WTC11 (cell line): ENCODE results near the gene RAMP3. TPM values are rescaled to one million over a fixed set of nuclear protein-coding genes. Genes with fewer than 3 reads are reported as not detected.

ENCODE experiments used
- ATAC-seq: fragments of 200-7000 bp; cut with Tn5 transposase; 2 replicates; pipeline ENCODE4 v1.10.0; 2021; ENCODE audit warnings: mild to moderate bottlenecking, moderate library complexity
- CTCF ChIA-PET: fragments of 300-600 bp; sonication (Branson Sonifier 250); formaldehyde crosslinking; loops from one replicate; lab custom pipeline; 2021; ENCODE audit warnings: antibody characterized with exemption; lab: Charles Lee
- POLR2A ChIA-PET: fragments of 350-600 bp; sonication (Branson Sonifier 250); formaldehyde crosslinking; loops from one replicate; lab custom pipeline; 2021; ENCODE audit warnings: antibody characterized with exemption; lab: Charles Lee
- DNase-seq: peaks from one replicate; pipeline ENCODE4 v3.0.0; 2021; ENCODE audit warnings: low spot score
- H3K27ac Mint-ChIP-seq: 2 replicates; pipeline ENCODE4 v1.8.0; 2021; ENCODE audit warnings: mixed read lengths
- H3K27me3 Mint-ChIP-seq: 2 replicates; pipeline ENCODE4 v1.8.0; 2021; ENCODE audit warnings: low read depth, mild to moderate bottlenecking, moderate library complexity, mixed read lengths
- H3K36me3 Mint-ChIP-seq: 2 replicates; pipeline ENCODE4 v1.8.0; 2021; ENCODE audit warnings: mixed read lengths
- H3K4me1 Mint-ChIP-seq: 2 replicates; pipeline ENCODE4 v1.8.0; 2022; ENCODE audit warnings: mixed read lengths
- H3K4me3 Mint-ChIP-seq: 2 replicates; pipeline ENCODE4 v1.8.0; 2021; ENCODE audit warnings: mild to moderate bottlenecking, moderate library complexity, mixed read lengths
- H3K9me3 Mint-ChIP-seq: 2 replicates; pipeline ENCODE4 v1.8.0; 2021; ENCODE audit warnings: mixed read lengths
- CBFB ChIP-seq: sonication (generic); formaldehyde crosslinking; IDR thresholded peaks from 2 replicates; pipeline ENCODE4 v1.8.1; 2022; ENCODE audit warnings: mild to moderate bottlenecking, low read depth, missing genetic modification reagents
- CREB1 ChIP-seq: sonication (generic); formaldehyde crosslinking; IDR thresholded peaks from 2 replicates; pipeline ENCODE4 v1.8.0; 2023; ENCODE audit warnings: mild to moderate bottlenecking, missing genetic modification reagents
- ELF4 ChIP-seq: sonication (generic); formaldehyde crosslinking; IDR thresholded peaks from 2 replicates; pipeline ENCODE4 v1.8.1; 2022; ENCODE audit warnings: low read depth, mild to moderate bottlenecking, moderate library complexity, missing genetic modification reagents
- GABPB1 ChIP-seq: sonication (generic); formaldehyde crosslinking; IDR thresholded peaks from 2 replicates; pipeline ENCODE4 v1.8.1; 2023; ENCODE audit warnings: mild to moderate bottlenecking, missing genetic modification reagents
- KAT7 ChIP-seq: sonication (generic); formaldehyde crosslinking; IDR thresholded peaks from 2 replicates; pipeline ENCODE4 v1.8.1; 2023; ENCODE audit warnings: missing genetic modification reagents, mild to moderate bottlenecking, borderline replicate concordance
- MXD4 ChIP-seq: fragments of 250-450 bp; sonication (Bioruptor Pico); IDR thresholded peaks from 2 replicates; pipeline ENCODE4 v1.8.0; 2021; ENCODE audit warnings: mild to moderate bottlenecking, moderate library complexity, borderline replicate concordance
- NFE2L1 ChIP-seq: sonication (generic); formaldehyde crosslinking; IDR thresholded peaks from 2 replicates; pipeline ENCODE4 v1.8.1; 2023; ENCODE audit warnings: missing genetic modification reagents
- NR1H2 ChIP-seq: sonication (generic); formaldehyde crosslinking; IDR thresholded peaks from 2 replicates; pipeline ENCODE4 v1.9.0; 2021; ENCODE audit warnings: mild to moderate bottlenecking, moderate library complexity, missing genetic modification reagents
- OVOL2 ChIP-seq: fragments of 250-450 bp; sonication (Bioruptor Pico); IDR thresholded peaks from 2 replicates; pipeline ENCODE4 v1.9.0; 2021; ENCODE audit warnings: mild to moderate bottlenecking, borderline replicate concordance
- SMAD4 ChIP-seq: sonication (generic); formaldehyde crosslinking; IDR thresholded peaks from 2 replicates; pipeline ENCODE4 v1.8.0; 2022; ENCODE audit warnings: mild to moderate bottlenecking, missing genetic modification reagents
- SOX15 ChIP-seq: fragments of 250-450 bp; sonication (Bioruptor Pico); IDR thresholded peaks from 2 replicates; pipeline ENCODE4 v1.9.0; 2021; ENCODE audit warnings: mild to moderate bottlenecking
- SP1 ChIP-seq: sonication (generic); formaldehyde crosslinking; conservative IDR thresholded peaks from 2 replicates; pipeline ENCODE4 v1.8.1; 2022; ENCODE audit warnings: missing genetic modification reagents
- ZNF138 ChIP-seq: sonication (generic); formaldehyde crosslinking; conservative IDR thresholded peaks from 2 replicates; pipeline ENCODE4 v1.8.1; 2022; ENCODE audit warnings: mild to moderate bottlenecking, moderate library complexity, missing genetic modification reagents
- ZNF219 ChIP-seq: sonication (generic); formaldehyde crosslinking; IDR thresholded peaks from 2 replicates; pipeline ENCODE4 v1.8.0; 2023; ENCODE audit warnings: missing genetic modification reagents, mild to moderate bottlenecking, borderline replicate concordance
- ZNF423 ChIP-seq: fragments of 250-450 bp; sonication (Bioruptor Pico); IDR thresholded peaks from 2 replicates; pipeline ENCODE4 v2.1.2; 2022; ENCODE audit warnings: mild to moderate bottlenecking, moderate library complexity
- total RNA-seq: library from RNA; stranded (reverse); gene quantifications from 3 replicates; pipeline ENCODE4 v1.2.3, GENCODE V29; 2021
- TF ChIP-seq, protein P1 (sequence below): sonication (generic); formaldehyde crosslinking; IDR thresholded peaks from 2 replicates; pipeline ENCODE4 v1.8.0; 2023; ENCODE audit warnings: missing genetic modification reagents, mild to moderate bottlenecking, borderline replicate concordance
- TF ChIP-seq, protein P2 (sequence below): sonication (generic); formaldehyde crosslinking; IDR thresholded peaks from 2 replicates; pipeline ENCODE4 v1.8.1; 2023; ENCODE audit warnings: mild to moderate bottlenecking, missing genetic modification reagents, borderline replicate concordance
- TF ChIP-seq, protein P3 (sequence below): sonication (generic); formaldehyde crosslinking; conservative IDR thresholded peaks from 2 replicates; pipeline ENCODE4 v1.8.1; 2022; ENCODE audit warnings: mild to moderate bottlenecking, missing genetic modification reagents
- TF ChIP-seq, protein P4 (sequence below): sonication (generic); formaldehyde crosslinking; IDR thresholded peaks from 2 replicates; pipeline ENCODE4 v1.8.0; 2022; ENCODE audit warnings: mild to moderate bottlenecking, missing genetic modification reagents

Gene RAMP3
- total RNA-seq, 1 experiment from 2014 or later = 0.85 TPM

DNA sequence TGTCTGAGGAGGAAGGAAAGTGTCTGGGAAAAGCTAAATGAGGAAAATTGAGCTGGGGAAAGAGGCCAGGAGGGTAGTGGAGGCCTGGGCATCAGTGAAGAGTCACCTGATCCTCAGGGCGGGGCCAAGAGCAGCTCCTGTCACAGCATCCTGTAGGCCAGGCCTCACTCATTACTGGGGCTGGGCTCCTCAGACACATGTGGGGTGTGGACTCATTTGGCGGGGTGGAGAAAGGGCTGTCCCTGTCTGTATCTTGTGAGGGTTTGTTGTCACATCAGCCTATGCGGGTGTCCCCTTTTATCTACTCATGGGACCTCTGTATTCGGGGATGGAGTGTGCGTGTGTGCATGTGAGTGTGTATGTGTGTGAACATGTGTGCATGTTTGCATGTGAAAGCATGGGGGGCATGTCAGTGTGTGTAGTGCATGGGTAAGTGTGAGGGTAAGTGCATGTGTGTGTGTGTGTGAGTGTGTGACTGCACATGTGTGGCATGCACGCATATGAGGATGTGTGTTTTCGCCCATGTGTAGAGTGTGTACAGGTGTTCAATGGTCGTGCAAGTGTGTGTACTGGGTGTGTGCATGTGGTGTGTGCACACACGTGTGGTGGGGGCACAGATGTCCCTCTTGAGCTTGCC, 67.8 kb downstream of the RAMP3 start:
- Mint-ChIP-seq H3K27ac (no peak overlapping the region), H3K9me3 (no peaks in the 10 kb centered on the region), H3K27me3 (no peaks in the 10 kb centered on the region; the same call in 1 of the 2 replicates), H3K36me3 (no peaks in the 10 kb centered on the region), H3K4me1 (peaks cover 13% of the 10 kb centered on the region), H3K4me3 (no peak overlapping the region)
- no peak for DNase-seq
- ATAC-seq = no peak
- TF ChIP-seq, protein P1, sequence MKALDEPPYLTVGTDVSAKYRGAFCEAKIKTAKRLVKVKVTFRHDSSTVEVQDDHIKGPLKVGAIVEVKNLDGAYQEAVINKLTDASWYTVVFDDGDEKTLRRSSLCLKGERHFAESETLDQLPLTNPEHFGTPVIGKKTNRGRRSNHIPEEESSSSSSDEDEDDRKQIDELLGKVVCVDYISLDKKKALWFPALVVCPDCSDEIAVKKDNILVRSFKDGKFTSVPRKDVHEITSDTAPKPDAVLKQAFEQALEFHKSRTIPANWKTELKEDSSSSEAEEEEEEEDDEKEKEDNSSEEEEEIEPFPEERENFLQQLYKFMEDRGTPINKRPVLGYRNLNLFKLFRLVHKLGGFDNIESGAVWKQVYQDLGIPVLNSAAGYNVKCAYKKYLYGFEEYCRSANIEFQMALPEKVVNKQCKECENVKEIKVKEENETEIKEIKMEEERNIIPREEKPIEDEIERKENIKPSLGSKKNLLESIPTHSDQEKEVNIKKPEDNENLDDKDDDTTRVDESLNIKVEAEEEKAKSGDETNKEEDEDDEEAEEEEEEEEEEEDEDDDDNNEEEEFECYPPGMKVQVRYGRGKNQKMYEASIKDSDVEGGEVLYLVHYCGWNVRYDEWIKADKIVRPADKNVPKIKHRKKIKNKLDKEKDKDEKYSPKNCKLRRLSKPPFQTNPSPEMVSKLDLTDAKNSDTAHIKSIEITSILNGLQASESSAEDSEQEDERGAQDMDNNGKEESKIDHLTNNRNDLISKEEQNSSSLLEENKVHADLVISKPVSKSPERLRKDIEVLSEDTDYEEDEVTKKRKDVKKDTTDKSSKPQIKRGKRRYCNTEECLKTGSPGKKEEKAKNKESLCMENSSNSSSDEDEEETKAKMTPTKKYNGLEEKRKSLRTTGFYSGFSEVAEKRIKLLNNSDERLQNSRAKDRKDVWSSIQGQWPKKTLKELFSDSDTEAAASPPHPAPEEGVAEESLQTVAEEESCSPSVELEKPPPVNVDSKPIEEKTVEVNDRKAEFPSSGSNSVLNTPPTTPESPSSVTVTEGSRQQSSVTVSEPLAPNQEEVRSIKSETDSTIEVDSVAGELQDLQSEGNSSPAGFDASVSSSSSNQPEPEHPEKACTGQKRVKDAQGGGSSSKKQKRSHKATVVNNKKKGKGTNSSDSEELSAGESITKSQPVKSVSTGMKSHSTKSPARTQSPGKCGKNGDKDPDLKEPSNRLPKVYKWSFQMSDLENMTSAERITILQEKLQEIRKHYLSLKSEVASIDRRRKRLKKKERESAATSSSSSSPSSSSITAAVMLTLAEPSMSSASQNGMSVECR (CRISPR knock-in tag) = 0 out of 2 replicates have a peak, but pooled peaks have one; percentile 10
- no peak for TF ChIP-seq ELF4
- no peak for TF ChIP-seq ZNF423
- TF ChIP-seq ZNF219 (CRISPR knock-in tag) = no peak
- TF ChIP-seq NFE2L1 (CRISPR knock-in tag) = no peak
- TF ChIP-seq OVOL2 (CRISPR knock-in tag) = no peak
- ChIA-PET CTCF (interaction anchor here (1.0 kb wide), 1 partner anchor 8 kb away, joined by 3 read pairs; no protein-coding TSS in a partner anchor), POLR2A (no interaction called here)

DNA sequence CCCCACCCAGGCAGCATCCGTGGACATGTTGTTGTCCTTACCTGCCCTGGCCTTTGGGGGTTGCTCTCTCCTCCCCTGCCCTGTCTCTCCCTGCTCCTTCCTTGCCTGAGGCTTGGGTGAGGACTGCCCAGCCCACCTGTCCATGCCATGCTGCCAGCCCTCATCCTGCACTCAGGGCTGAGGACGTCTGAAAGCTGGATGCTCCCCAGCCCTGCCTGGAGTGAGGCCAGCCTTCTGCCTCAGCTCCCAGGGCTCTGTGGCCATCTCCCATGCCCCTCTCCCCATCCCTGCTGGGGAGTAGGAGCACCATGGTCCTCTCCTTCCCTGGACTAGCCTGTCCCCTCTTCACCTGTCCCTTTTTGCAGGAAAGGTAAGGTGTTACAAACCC, 68.4 kb downstream of the RAMP3 start:
- no peaks in the 10 kb centered on the region; the same call in 1 of the 2 replicates for H3K27me3 Mint-ChIP-seq
- DNase-seq = no peak
- no peak for ATAC-seq
- no peak overlapping the region for H3K27ac Mint-ChIP-seq
- no peaks in the 10 kb centered on the region for H3K9me3 Mint-ChIP-seq
- ChIA-PET CTCF (interaction anchor here (1.0 kb wide), 1 partner anchor 8 kb away, joined by 3 read pairs; no protein-coding TSS in a partner anchor), POLR2A (no interaction called here)
- no peaks in the 10 kb centered on the region for H3K36me3 Mint-ChIP-seq
- no peak overlapping the region for H3K4me3 Mint-ChIP-seq
- H3K4me1 Mint-ChIP-seq = peaks cover 12% of the 10 kb centered on the region
- TF ChIP-seq, protein P2, sequence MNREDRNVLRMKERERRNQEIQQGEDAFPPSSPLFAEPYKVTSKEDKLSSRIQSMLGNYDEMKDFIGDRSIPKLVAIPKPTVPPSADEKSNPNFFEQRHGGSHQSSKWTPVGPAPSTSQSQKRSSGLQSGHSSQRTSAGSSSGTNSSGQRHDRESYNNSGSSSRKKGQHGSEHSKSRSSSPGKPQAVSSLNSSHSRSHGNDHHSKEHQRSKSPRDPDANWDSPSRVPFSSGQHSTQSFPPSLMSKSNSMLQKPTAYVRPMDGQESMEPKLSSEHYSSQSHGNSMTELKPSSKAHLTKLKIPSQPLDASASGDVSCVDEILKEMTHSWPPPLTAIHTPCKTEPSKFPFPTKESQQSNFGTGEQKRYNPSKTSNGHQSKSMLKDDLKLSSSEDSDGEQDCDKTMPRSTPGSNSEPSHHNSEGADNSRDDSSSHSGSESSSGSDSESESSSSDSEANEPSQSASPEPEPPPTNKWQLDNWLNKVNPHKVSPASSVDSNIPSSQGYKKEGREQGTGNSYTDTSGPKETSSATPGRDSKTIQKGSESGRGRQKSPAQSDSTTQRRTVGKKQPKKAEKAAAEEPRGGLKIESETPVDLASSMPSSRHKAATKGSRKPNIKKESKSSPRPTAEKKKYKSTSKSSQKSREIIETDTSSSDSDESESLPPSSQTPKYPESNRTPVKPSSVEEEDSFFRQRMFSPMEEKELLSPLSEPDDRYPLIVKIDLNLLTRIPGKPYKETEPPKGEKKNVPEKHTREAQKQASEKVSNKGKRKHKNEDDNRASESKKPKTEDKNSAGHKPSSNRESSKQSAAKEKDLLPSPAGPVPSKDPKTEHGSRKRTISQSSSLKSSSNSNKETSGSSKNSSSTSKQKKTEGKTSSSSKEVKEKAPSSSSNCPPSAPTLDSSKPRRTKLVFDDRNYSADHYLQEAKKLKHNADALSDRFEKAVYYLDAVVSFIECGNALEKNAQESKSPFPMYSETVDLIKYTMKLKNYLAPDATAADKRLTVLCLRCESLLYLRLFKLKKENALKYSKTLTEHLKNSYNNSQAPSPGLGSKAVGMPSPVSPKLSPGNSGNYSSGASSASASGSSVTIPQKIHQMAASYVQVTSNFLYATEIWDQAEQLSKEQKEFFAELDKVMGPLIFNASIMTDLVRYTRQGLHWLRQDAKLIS (CRISPR knock-in tag) = no peak
- no peak for TF ChIP-seq KAT7 (CRISPR knock-in tag)
- no peak for TF ChIP-seq CREB1 (CRISPR knock-in tag)
- no peak for TF ChIP-seq ZNF138 (CRISPR knock-in tag)
- TF ChIP-seq MXD4 = no peak
- TF ChIP-seq, protein P3, sequence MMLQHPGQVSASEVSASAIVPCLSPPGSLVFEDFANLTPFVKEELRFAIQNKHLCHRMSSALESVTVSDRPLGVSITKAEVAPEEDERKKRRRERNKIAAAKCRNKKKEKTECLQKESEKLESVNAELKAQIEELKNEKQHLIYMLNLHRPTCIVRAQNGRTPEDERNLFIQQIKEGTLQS = no peak
- TF ChIP-seq CBFB = no peak
- no peak for TF ChIP-seq NR1H2 (CRISPR knock-in tag)
- TF ChIP-seq GABPB1 = no peak
- no peak for TF ChIP-seq SP1 (CRISPR knock-in tag)
- TF ChIP-seq, protein P4, sequence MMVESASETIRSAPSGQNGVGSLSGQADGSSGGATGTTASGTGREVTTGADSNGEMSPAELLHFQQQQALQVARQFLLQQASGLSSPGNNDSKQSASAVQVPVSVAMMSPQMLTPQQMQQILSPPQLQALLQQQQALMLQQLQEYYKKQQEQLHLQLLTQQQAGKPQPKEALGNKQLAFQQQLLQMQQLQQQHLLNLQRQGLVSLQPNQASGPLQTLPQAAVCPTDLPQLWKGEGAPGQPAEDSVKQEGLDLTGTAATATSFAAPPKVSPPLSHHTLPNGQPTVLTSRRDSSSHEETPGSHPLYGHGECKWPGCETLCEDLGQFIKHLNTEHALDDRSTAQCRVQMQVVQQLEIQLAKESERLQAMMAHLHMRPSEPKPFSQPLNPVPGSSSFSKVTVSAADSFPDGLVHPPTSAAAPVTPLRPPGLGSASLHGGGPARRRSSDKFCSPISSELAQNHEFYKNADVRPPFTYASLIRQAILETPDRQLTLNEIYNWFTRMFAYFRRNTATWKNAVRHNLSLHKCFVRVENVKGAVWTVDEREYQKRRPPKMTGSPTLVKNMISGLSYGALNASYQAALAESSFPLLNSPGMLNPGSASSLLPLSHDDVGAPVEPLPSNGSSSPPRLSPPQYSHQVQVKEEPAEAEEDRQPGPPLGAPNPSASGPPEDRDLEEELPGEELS (CRISPR knock-in tag) = no peak
- no peak for TF ChIP-seq SOX15
- TF ChIP-seq SMAD4 (CRISPR knock-in tag) = no peak
- TF ChIP-seq, all 79 proteins: peak for 0
